Measurements from ENCODE around the gene EHMT1. TPM values are rescaled to one million over a fixed set of nuclear protein-coding genes. Genes with fewer than 3 reads are reported as not detected.

The EHMT1 gene
- 112 TPM for total RNA-seq

GRCh38 chr9:137618105-137619067 is at the start of gene EHMT1:
TSS of gene EHMT1 (plus strand) at chr9:137619005. CDS start at chr9:137619029, 24 bp downstream.

GRCh38 chr9:137578518-137579258 is 40.1 kb upstream of the EHMT1 start, which contains the start of gene DPH7:
TSS of gene DPH7 (minus strand) at chr9:137578925. CDS start at chr9:137578777, 148 bp downstream.

GRCh38 chr9:137590469-137591383 is 28.1 kb upstream of the EHMT1 start, which contains the start of gene ZMYND19:
TSS of gene ZMYND19 (minus strand) at chr9:137590512. CDS start at chr9:137590263, 249 bp downstream.

DNA sequence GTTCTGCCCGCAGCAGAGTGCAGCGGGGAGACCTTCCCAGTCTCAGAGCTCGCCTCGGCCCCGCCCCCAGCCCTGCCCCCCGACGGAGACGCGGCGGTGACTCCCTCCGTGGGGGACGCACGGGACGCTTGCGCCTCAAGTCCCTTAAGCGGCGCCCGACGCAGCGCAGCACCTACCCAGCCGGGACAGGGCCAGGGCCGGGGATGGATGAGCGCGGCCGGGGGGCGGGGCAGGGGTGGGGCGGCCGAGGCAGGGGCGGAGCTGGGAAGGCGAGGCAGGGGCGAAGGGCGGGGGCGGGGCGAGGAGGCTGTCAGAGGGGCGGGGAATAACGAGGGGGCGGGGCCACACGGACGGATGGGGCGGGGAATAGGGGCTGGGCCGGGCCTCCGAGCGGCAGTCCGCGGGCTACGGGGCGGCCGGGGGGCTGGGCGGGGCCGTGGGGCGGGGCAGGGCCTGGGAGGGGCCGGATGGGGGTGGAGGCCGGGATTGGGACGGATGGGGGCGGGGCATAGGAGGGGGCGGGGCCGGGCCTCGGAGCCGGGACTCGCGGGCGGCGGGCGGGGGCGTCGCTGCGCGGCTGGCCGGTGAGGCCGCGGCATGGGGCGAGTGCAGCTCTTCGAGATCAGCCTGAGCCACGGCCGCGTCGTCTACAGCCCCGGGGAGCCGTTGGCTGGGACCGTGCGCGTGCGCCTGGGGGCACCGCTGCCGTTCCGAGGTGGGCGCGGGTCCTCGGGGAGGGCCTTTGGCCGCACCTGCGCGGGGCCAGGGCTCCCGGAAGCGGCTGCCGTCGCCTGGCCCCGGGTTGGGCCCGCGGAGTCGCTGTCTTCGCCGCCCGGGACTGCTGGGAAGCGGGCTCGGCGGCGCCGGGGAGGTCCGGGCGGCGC is 13.4 kb upstream of the EHMT1 start, which contains the start of gene ARRDC1:
ARRDC1 (plus strand) TSS at position 566 of the 884 bp plus-strand sequence; CDS start at position 598, 32 bp downstream.

DNA sequence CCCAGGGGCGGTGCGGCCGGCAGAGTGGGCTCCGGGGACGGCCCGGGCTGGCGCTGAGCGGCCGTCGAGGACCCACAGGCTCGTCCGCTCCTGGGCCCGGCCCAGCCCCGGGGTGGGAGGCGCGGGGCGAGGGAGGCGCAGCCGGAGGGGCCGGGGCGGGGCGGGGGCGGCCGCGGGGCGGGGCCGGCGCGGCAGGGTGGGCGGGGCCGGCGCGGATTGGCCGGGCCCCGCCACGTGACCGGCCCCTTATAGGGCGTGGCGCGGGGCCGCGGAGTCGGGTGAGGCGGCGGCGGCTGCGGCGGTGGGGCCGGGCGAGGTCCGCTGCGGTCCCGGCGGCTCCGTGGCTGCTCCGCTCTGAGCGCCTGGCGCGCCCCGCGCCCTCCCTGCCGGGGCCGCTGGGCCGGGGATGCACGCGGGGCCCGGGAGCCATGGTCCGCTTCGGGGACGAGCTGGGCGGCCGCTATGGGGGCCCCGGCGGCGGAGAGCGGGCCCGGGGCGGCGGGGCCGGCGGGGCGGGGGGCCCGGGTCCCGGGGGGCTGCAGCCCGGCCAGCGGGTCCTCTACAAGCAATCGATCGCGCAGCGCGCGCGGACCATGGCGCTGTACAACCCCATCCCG is 258.8 kb downstream of the EHMT1 start, which contains the start of gene CACNA1B:
CACNA1B (plus strand) TSS at position 277 of the 617 bp plus-strand sequence; CDS start at position 429, 152 bp downstream.

Other genes with a start within 250 kb of the EHMT1 start
- 22.0 TPM for gene EXD3, start 195.8 kb upstream of the EHMT1 start, total RNA-seq
- 4.2 TPM for gene NOXA1, start 195.6 kb upstream of the EHMT1 start, total RNA-seq
- gene ENTPD8, start 177.6 kb upstream of the EHMT1 start, total RNA-seq: 0.60 TPM
- 27.7 TPM for gene NSMF, start 159.7 kb upstream of the EHMT1 start, total RNA-seq
- 3.0 TPM for gene PNPLA7, start 68.6 kb upstream of the EHMT1 start, total RNA-seq
- 18.1 TPM for gene MRPL41, start 67.1 kb upstream of the EHMT1 start, total RNA-seq
- gene DPH7, start 40.1 kb upstream of the EHMT1 start, total RNA-seq: 40.6 TPM
- gene ZMYND19, start 28.5 kb upstream of the EHMT1 start, total RNA-seq: 15.4 TPM
- gene ARRDC1, start 13.3 kb upstream of the EHMT1 start, total RNA-seq: 27.5 TPM

Measured in camera-type eye (tissue), 1 donor.